ENCODE data around the gene ANAPC2.
"Not testable (repeated sequence)": the region's sequence is repeated elsewhere in the genome, so short reads cannot be mapped to it uniquely, and the experiment has no call there.

- not testable (repeated sequence) for TF ChIP-seq CTCF (IDR thresholded peaks at IDR 0.05); POLR2A (IDR thresholded peaks at IDR 0.05; ENCODE audit: low read length); RNF2 (IDR thresholded peaks at IDR 0.05; ENCODE audit: borderline replicate concordance, low read depth); MAZ (IDR thresholded peaks at IDR 0.05; ENCODE audit: borderline replicate concordance, low read depth, low read length); MAFK (IDR thresholded peaks at IDR 0.05; ENCODE audit: partially characterized antibody); JUNB (IDR thresholded peaks at IDR 0.05); CEBPB (IDR thresholded peaks at IDR 0.05); RCOR1 (IDR thresholded peaks at IDR 0.05; ENCODE audit: low read depth, low read length)
Measured at GRCh38 chr9:137135154-137135553, 53.2 kb downstream of the ANAPC2 start.
